HepG2 (cell line): ENCODE measurements around the gene PMIS2. TPM values are rescaled to one million over a fixed set of nuclear protein-coding genes. Genes with fewer than 3 reads are reported as not detected.

Experiments
- BHLHE40 ChIP-seq: IDR thresholded peaks from 2 replicates; pipeline ENCODE4 v1.6.1; 2011; ENCODE audit warnings: low read length, improper control_type of control experiment
- GABPA ChIP-seq, 2 experiments: IDR thresholded peaks; 2 replicates each; pipeline ENCODE4 v1.6.1; 2011 to 2016; ENCODE audit warnings: low read depth in 2 of 2, low read length in 1 of 2, missing biosample characterization in 1 of 2, missing genetic modification characterization in 1 of 2
- GATAD2A ChIP-seq: IDR thresholded peaks from 2 replicates; pipeline ENCODE4 v1.6.1; 2016
- HCFC1 ChIP-seq: fragments of 150-350 bp; IDR thresholded peaks from 2 replicates; pipeline ENCODE4 v1.6.1; 2014; ENCODE audit warnings: low read depth, low read length
- HNF4A ChIP-seq: sonication (generic); formaldehyde crosslinking; IDR thresholded peaks from 2 replicates; pipeline ENCODE4 v1.4.0; 2020; ENCODE audit warnings: missing genetic modification reagents
- KAT7 ChIP-seq: IDR thresholded peaks from 2 replicates; pipeline ENCODE4 v1.6.1; 2018; ENCODE audit warnings: borderline replicate concordance, missing compliant biosample characterization
- KLF6 ChIP-seq: IDR thresholded peaks from 2 replicates; pipeline ENCODE4 v1.8.0; 2016; ENCODE audit warnings: missing biosample characterization, missing genetic modification reagents
- MXI1 ChIP-seq: IDR thresholded peaks from 3 replicates; pipeline ENCODE4 v1.6.1; 2012; ENCODE audit warnings: low read depth, low read length, inconsistent platforms, borderline replicate concordance
- NONO ChIP-seq, 2 experiments: fragments of 450-650 bp in 1 of 2; sonication (generic) in 1 of 2; formaldehyde crosslinking in 1 of 2; IDR thresholded peaks in 1 of 2; conservative IDR thresholded peaks in 1 of 2; 2 replicates each; pipeline versions ENCODE4 v1.6.1 to v1.8.0; 2017 to 2022; ENCODE audit warnings: mild to moderate bottlenecking in 1 of 2, missing genetic modification reagents in 1 of 2, moderate library complexity in 1 of 2
- NR2F1 ChIP-seq, 2 experiments: fragments of 450-650 bp in 1 of 2; formaldehyde crosslinking in 1 of 2; IDR thresholded peaks; 2 replicates each; pipeline versions ENCODE4 v1.5.0 to v1.6.1; 2016 to 2020; ENCODE audit warnings: mild to moderate bottlenecking in 1 of 2, missing compliant biosample characterization in 1 of 2, missing genetic modification reagents in 1 of 2, moderate library complexity in 1 of 2
- RXRA ChIP-seq: sonication (generic); formaldehyde crosslinking; IDR thresholded peaks from 2 replicates; pipeline ENCODE4 v1.5.1; 2020; ENCODE audit warnings: missing genetic modification reagents
- SALL1 ChIP-seq: sonication (generic); formaldehyde crosslinking; IDR thresholded peaks from 2 replicates; pipeline ENCODE4 v1.8.0; 2022; ENCODE audit warnings: mild to moderate bottlenecking, missing genetic modification reagents
- SAP130 ChIP-seq: IDR thresholded peaks from 2 replicates; pipeline ENCODE4 v1.6.1; 2016; ENCODE audit warnings: low read depth
- SOX6 ChIP-seq, 2 experiments: fragments of 450-650 bp in 1 of 2; sonication (generic) in 1 of 2; formaldehyde crosslinking in 1 of 2; IDR thresholded peaks; 2 replicates each; pipeline versions ENCODE4 v1.4.0 to v1.6.1; 2017 to 2020; ENCODE audit warnings: antibody characterized with exemption in 1 of 2, mild to moderate bottlenecking in 1 of 2, missing genetic modification reagents in 1 of 2
- SP2 ChIP-seq: sonication (generic); formaldehyde crosslinking; IDR thresholded peaks from 2 replicates; pipeline ENCODE4 v1.5.1; 2020; ENCODE audit warnings: mild to moderate bottlenecking, missing genetic modification reagents
- ZBTB20 ChIP-seq: sonication (generic); formaldehyde crosslinking; IDR thresholded peaks from 2 replicates; pipeline ENCODE4 v1.8.1; 2023; ENCODE audit warnings: missing genetic modification reagents, low read depth, mild to moderate bottlenecking, borderline replicate concordance
- ZNF143 ChIP-seq: sonication (generic); formaldehyde crosslinking; IDR thresholded peaks from 2 replicates; pipeline ENCODE4 v1.4.0; 2020; ENCODE audit warnings: missing genetic modification reagents
- ZNF234 ChIP-seq: sonication (generic); formaldehyde crosslinking; conservative IDR thresholded peaks from 2 replicates; pipeline ENCODE4 v1.5.1; 2020; ENCODE audit warnings: mild to moderate bottlenecking, missing genetic modification reagents
- ZNF317 ChIP-seq: sonication (generic); formaldehyde crosslinking; IDR thresholded peaks from 2 replicates; pipeline ENCODE4 v1.5.0; 2020; ENCODE audit warnings: mild to moderate bottlenecking, missing genetic modification reagents
- ZNF577 ChIP-seq: sonication (generic); formaldehyde crosslinking; IDR thresholded peaks from 2 replicates; pipeline ENCODE4 v1.4.0; 2020; ENCODE audit warnings: mild to moderate bottlenecking, low read depth, missing genetic modification reagents, borderline replicate concordance
- ZNF614 ChIP-seq: IDR thresholded peaks from 2 replicates; pipeline ENCODE4 v1.6.1; 2018; ENCODE audit warnings: missing biosample characterization, missing genetic modification reagents, inconsistent platforms, borderline replicate concordance
- ZNF629 ChIP-seq: sonication (generic); formaldehyde crosslinking; conservative IDR thresholded peaks from 2 replicates; pipeline ENCODE4 v1.5.0; 2020; ENCODE audit warnings: missing genetic modification reagents
- ZNF724P ChIP-seq: sonication (generic); formaldehyde crosslinking; IDR thresholded peaks from 2 replicates; pipeline ENCODE4 v1.8.0; 2022; ENCODE audit warnings: missing genetic modification reagents, borderline replicate concordance
- ZNF782 ChIP-seq: sonication (generic); formaldehyde crosslinking; IDR thresholded peaks from 2 replicates; pipeline ENCODE4 v1.4.0; 2020; ENCODE audit warnings: missing genetic modification reagents, mild to moderate bottlenecking, borderline replicate concordance
- polyA plus RNA-seq, 8 experiments: library from polyadenylated mRNA; depleted of rRNA in 3 of 8; stranded (reverse) in 7 of 8; unstranded in 1 of 8; fragments of >200 nt; fragmentation: Illumina TruSeq in 4 of 8; extraction: Trizol in 4 of 8; gene quantifications; 2 replicates each; pipeline versions ENCODE4 v1.2.1 to v1.2.3, GENCODE V29; 2011 to 2016; ENCODE audit warnings: low read depth in 4 of 8, missing spikeins in 1 of 8, mixed read lengths in 1 of 8; ENCODE audit not compliant: insufficient read depth in 1 of 8
- total RNA-seq, 5 experiments: library from RNA; depleted of rRNA; stranded (reverse); fragments of >200 nt; fragmentation: Illumina TruSeq; extraction: Trizol; gene quantifications; 2 replicates each; pipeline ENCODE4 v1.2.3, GENCODE V29; 2016; ENCODE audit warnings: low read depth in 1 of 5
- TF ChIP-seq, protein P1 (sequence below): sonication (generic); formaldehyde crosslinking; IDR thresholded peaks from 2 replicates; pipeline ENCODE4 v1.4.0; 2020; ENCODE audit warnings: missing genetic modification reagents
- TF ChIP-seq, protein P2 (sequence below): sonication (generic); formaldehyde crosslinking; IDR thresholded peaks from 2 replicates; pipeline ENCODE4 v1.4.0; 2020; ENCODE audit warnings: mild to moderate bottlenecking, missing genetic modification reagents
- TF ChIP-seq, protein P3 (sequence below): sonication (generic); formaldehyde crosslinking; IDR thresholded peaks from 2 replicates; pipeline ENCODE4 v1.4.0; 2020; ENCODE audit warnings: missing genetic modification reagents

The PMIS2 gene
- total and polyA plus RNA-seq, 2 of the 13 experiments (the other 11 are each of a cell fraction or from before 2014, with no cell fraction given): not detected

DNA sequence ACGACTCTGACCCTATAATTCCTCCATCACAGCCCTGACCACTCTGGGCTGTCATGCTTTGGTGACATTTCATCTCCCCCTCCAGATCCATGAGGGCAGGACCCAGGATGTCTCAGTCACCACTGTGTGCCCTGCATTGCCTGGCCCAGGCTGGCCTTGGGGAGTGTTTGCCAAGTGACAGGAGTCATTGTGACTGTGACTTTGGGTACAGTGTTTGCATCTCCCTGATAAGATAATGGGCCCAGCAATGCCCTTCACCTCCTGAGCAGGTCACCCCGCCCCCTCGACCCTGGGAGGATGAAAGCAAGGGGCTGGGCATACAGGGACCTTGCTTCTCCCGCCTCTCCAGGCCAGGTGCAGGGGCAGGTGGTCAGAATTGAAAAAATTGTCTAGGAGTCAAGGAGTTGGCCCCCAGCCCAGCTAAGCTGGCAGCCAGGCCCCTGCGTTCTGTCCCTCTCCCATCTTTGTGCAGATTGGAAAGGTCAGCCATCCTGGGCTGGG lies 16.6 kb upstream of the PMIS2 start (continued):
- TF ChIP-seq ZNF577 (CRISPR knock-in tag) (no peak), GATAD2A (CRISPR knock-in tag) (peak; percentile 93), ZNF317 (CRISPR knock-in tag) (no peak), BHLHE40 (no peak), SP2 (CRISPR knock-in tag) (no peak), ZNF234 (CRISPR knock-in tag) (no peak), SALL1 (CRISPR knock-in tag) (peak; percentile 86), SAP130 (CRISPR knock-in tag) (peak; percentile 53), ZNF782 (CRISPR knock-in tag) (no peak), ZNF724P (CRISPR knock-in tag) (no peak), MXI1 (no peak), ZBTB20 (CRISPR knock-in tag) (no peak), NR2F1 (CRISPR knock-in tag; IDR thresholded peaks at IDR 0.05) (peak; percentile 73 to 82), ZNF143 (no peak), HNF4A (peak; percentile 88), HCFC1 (no peak), NONO (IDR thresholded peaks at IDR 0.05) (no peak), NONO (CRISPR knock-in tag; conservative IDR thresholded peaks at IDR 0.05) (peak; percentile 84), GABPA (IDR thresholded peaks at IDR 0.05; ENCODE audit: low read depth, low read length) (no peak), GABPA (CRISPR knock-in tag; IDR thresholded peaks at IDR 0.05; ENCODE audit: low read depth) (no peak), ZNF614 (CRISPR knock-in tag) (0 out of 2 replicates have a peak, but pooled peaks have one; percentile 20), KLF6 (CRISPR knock-in tag) (no peak), SOX6 (IDR thresholded peaks at IDR 0.05) (no peak), SOX6 (CRISPR knock-in tag; IDR thresholded peaks at IDR 0.05) (peak; percentile 97), RXRA (CRISPR knock-in tag) (peak; percentile 99), ZNF629 (CRISPR knock-in tag) (peak; percentile 37; the same call in 1 of the 2 replicates), KAT7 (CRISPR knock-in tag) (no peak)
- TF ChIP-seq, protein P1, sequence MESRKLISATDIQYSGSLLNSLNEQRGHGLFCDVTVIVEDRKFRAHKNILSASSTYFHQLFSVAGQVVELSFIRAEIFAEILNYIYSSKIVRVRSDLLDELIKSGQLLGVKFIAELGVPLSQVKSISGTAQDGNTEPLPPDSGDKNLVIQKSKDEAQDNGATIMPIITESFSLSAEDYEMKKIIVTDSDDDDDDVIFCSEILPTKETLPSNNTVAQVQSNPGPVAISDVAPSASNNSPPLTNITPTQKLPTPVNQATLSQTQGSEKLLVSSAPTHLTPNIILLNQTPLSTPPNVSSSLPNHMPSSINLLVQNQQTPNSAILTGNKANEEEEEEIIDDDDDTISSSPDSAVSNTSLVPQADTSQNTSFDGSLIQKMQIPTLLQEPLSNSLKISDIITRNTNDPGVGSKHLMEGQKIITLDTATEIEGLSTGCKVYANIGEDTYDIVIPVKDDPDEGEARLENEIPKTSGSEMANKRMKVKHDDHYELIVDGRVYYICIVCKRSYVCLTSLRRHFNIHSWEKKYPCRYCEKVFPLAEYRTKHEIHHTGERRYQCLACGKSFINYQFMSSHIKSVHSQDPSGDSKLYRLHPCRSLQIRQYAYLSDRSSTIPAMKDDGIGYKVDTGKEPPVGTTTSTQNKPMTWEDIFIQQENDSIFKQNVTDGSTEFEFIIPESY: peak; percentile 45; the same call in 1 of the 2 replicates
- TF ChIP-seq, protein P2, sequence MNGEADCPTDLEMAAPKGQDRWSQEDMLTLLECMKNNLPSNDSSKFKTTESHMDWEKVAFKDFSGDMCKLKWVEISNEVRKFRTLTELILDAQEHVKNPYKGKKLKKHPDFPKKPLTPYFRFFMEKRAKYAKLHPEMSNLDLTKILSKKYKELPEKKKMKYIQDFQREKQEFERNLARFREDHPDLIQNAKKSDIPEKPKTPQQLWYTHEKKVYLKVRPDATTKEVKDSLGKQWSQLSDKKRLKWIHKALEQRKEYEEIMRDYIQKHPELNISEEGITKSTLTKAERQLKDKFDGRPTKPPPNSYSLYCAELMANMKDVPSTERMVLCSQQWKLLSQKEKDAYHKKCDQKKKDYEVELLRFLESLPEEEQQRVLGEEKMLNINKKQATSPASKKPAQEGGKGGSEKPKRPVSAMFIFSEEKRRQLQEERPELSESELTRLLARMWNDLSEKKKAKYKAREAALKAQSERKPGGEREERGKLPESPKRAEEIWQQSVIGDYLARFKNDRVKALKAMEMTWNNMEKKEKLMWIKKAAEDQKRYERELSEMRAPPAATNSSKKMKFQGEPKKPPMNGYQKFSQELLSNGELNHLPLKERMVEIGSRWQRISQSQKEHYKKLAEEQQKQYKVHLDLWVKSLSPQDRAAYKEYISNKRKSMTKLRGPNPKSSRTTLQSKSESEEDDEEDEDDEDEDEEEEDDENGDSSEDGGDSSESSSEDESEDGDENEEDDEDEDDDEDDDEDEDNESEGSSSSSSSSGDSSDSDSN (CRISPR knock-in tag): 0 out of 2 replicates have a peak, but pooled peaks have one; percentile 39
- TF ChIP-seq, protein P3, sequence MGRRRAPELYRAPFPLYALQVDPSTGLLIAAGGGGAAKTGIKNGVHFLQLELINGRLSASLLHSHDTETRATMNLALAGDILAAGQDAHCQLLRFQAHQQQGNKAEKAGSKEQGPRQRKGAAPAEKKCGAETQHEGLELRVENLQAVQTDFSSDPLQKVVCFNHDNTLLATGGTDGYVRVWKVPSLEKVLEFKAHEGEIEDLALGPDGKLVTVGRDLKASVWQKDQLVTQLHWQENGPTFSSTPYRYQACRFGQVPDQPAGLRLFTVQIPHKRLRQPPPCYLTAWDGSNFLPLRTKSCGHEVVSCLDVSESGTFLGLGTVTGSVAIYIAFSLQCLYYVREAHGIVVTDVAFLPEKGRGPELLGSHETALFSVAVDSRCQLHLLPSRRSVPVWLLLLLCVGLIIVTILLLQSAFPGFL (CRISPR knock-in tag): no peak
